Measurements from ENCODE around the gene CNTN1. TPM values are rescaled to one million over a fixed set of nuclear protein-coding genes. Genes with fewer than 3 reads are reported as not detected.
"Not testable (repeated sequence)": the region's sequence is repeated elsewhere in the genome, so short reads cannot be mapped to it uniquely, and the experiment has no call there.

CNTN1 gene
- total RNA-seq, 2 experiments from 2014 or later: not detected

DNA sequence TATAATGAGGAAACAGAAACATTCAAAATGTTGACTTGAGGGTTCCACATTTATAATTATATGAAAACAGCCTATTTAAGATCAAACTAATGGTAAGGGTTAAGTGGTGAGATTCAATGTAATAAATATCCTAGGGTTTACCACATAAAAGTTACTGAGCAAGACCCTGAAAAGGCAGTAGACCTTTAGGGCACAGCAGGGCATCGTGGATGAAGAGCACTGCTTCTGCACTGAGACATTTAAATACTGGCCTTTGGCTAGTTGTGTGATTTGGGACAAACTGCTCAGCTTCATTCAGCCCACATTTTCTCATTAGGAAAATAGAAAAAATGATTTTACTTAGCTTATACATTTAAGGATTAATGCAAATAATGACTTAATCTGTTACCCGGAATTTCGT, 42.0 kb downstream of the CNTN1 start:
- intact Hi-C loops (cut with DNase I, micrococcal nuclease): no loop called here
- no peak overlapping the region for H3K27ac Mint-ChIP-seq
- no peaks in the 10 kb centered on the region for H3K27me3 ChIP-seq (ENCODE audit: control insufficient read depth in 1 of 2, insufficient read depth in 2 of 2, low read length in 2 of 2)
- H3K36me3 Mint-ChIP-seq (ENCODE audit: low read depth): no peaks in the 10 kb centered on the region
- no peaks in the 10 kb centered on the region for H3K9me3 Mint-ChIP-seq
- H3K27ac ChIP-seq (ENCODE audit: low read depth in 1 of 2, low read length in 2 of 2): no peak overlapping the region
- H3K27me3 Mint-ChIP-seq: no peaks in the 10 kb centered on the region
- ATAC-seq (ENCODE audit: poor library complexity) (no peak), DNase-seq (no peak)
- no peaks in the 10 kb centered on the region for H3K4me1 ChIP-seq (ENCODE audit: insufficient read depth, low read length)
- no peak overlapping the region for H3K4me3 ChIP-seq (ENCODE audit: low read length)
- no peaks in the 10 kb centered on the region for H3K36me3 ChIP-seq (ENCODE audit: insufficient read depth, low read length)
- H3K4me3 Mint-ChIP-seq: no peak overlapping the region
- H3K4me1 Mint-ChIP-seq (ENCODE audit: low read depth): no peaks in the 10 kb centered on the region
- TF ChIP-seq, protein P1, sequence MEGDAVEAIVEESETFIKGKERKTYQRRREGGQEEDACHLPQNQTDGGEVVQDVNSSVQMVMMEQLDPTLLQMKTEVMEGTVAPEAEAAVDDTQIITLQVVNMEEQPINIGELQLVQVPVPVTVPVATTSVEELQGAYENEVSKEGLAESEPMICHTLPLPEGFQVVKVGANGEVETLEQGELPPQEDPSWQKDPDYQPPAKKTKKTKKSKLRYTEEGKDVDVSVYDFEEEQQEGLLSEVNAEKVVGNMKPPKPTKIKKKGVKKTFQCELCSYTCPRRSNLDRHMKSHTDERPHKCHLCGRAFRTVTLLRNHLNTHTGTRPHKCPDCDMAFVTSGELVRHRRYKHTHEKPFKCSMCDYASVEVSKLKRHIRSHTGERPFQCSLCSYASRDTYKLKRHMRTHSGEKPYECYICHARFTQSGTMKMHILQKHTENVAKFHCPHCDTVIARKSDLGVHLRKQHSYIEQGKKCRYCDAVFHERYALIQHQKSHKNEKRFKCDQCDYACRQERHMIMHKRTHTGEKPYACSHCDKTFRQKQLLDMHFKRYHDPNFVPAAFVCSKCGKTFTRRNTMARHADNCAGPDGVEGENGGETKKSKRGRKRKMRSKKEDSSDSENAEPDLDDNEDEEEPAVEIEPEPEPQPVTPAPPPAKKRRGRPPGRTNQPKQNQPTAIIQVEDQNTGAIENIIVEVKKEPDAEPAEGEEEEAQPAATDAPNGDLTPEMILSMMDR (IDR thresholded peaks at IDR 0.05): no peak
- H3K9me3 ChIP-seq (ENCODE audit: control insufficient read depth in 1 of 2, insufficient read depth in 1 of 2, low read length in 2 of 2): no peaks in the 10 kb centered on the region
- CTCF ChIA-PET: no interaction called here
- POLR2A ChIA-PET: no interaction called here

DNA sequence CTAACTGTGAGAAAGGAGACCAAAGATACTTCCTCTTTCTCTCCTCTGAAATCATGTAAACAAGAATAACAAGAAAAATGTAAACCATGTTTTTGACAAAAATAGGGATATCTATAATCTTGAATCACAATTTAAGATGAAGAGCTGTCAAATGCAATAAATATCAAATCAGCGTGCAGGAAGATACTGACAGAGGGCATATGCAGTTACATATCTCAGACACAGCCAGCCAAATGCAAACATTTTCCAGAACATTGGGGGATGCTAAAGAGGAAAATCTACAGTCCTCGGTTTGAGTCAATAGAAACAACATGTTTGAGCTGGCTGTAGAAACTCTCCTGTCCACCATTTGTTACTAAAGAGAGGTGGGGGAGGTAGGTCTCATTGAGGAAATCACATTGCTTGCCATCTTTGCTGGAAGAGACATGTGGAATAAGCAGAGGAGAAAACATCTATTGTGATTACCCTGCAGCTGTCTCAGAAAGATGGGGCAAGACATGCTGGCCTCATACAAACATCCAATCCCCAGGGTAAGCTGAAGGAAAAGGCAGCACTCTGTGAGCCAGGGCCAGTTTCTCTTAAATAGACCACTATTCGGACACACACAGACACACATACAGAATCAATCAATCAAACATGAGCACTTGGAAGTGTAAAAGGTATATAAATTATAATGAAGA, 43.5 kb downstream of the CNTN1 start:
- ATAC-seq (ENCODE audit: poor library complexity): no peak
- no peak overlapping the region for H3K27ac Mint-ChIP-seq
- POLR2A ChIA-PET: no interaction called here
- Histone ChIP-seq H3K9me3 (ENCODE audit: control insufficient read depth in 1 of 2, insufficient read depth in 1 of 2, low read length in 2 of 2) (no peaks in the 10 kb centered on the region), H3K36me3 (ENCODE audit: insufficient read depth, low read length) (no peaks in the 10 kb centered on the region), H3K4me1 (ENCODE audit: insufficient read depth, low read length) (no peaks in the 10 kb centered on the region), H3K27ac (ENCODE audit: low read depth in 1 of 2, low read length in 2 of 2) (no peak overlapping the region), H3K27me3 (ENCODE audit: control insufficient read depth in 1 of 2, insufficient read depth in 2 of 2, low read length in 2 of 2) (no peaks in the 10 kb centered on the region), H3K4me3 (ENCODE audit: low read length) (no peak overlapping the region)
- TF ChIP-seq, protein P1 (IDR thresholded peaks at IDR 0.05): no peak
- H3K27me3 Mint-ChIP-seq: no peaks in the 10 kb centered on the region
- no peaks in the 10 kb centered on the region for H3K4me1 Mint-ChIP-seq (ENCODE audit: low read depth)
- intact Hi-C loops (cut with DNase I, micrococcal nuclease): no loop called here
- CTCF ChIA-PET: no interaction called here
- no peak for DNase-seq
- H3K36me3 Mint-ChIP-seq (ENCODE audit: low read depth): no peaks in the 10 kb centered on the region
- no peaks in the 10 kb centered on the region for H3K9me3 Mint-ChIP-seq
- no peak overlapping the region for H3K4me3 Mint-ChIP-seq

DNA sequence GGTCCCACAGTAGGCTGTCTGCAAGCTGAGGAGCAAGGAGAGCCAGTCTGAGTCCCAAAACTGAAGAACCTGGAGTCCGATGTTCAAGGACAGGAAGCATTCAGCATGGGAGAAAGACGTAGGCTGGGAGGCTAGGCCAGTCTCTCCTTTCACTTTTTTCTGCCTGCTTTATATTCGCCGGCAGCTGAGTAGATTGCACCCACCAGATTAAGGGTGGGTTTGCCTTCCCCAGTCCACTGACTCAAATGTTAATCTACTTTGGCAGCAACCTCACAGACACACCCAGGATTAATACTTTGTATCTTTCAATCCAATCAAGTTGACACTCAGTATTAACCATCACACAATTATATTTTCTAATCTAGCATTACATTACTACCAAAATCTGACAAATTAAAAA, 45.2 kb downstream of the CNTN1 start:
- H3K27me3 ChIP-seq (ENCODE audit: control insufficient read depth in 1 of 2, insufficient read depth in 2 of 2, low read length in 2 of 2); H3K36me3 ChIP-seq (ENCODE audit: insufficient read depth, low read length); CTCF ChIA-PET; H3K4me3 ChIP-seq (ENCODE audit: low read length); H3K27ac Mint-ChIP-seq; DNase-seq; H3K4me3 Mint-ChIP-seq; H3K27me3 Mint-ChIP-seq; POLR2A ChIA-PET; ATAC-seq (ENCODE audit: poor library complexity); intact Hi-C loops (cut with DNase I, micrococcal nuclease); H3K36me3 Mint-ChIP-seq (ENCODE audit: low read depth); H3K4me1 Mint-ChIP-seq (ENCODE audit: low read depth); H3K9me3 ChIP-seq (ENCODE audit: control insufficient read depth in 1 of 2, insufficient read depth in 1 of 2, low read length in 2 of 2); H3K9me3 Mint-ChIP-seq; H3K4me1 ChIP-seq (ENCODE audit: insufficient read depth, low read length); H3K27ac ChIP-seq (ENCODE audit: low read depth in 1 of 2, low read length in 2 of 2): not testable (repeated sequence)

DNA sequence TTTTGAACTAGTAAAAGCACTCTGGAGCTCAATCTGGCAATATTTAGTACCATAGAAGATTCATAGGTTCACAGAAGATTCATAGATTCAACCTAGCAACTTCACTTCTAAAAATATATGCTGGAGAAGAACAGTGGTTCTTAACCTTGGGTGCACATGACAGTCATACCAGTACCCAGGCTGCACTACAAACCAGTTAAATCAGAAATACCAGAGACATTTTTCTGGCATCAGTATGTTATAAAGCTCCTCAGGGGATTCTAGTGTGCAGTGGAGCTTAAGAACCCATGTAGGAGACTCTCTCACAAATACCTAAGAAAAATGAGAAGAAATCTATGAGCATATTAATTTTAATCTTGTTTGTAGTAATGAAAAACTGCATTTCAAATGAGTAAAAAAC, 46.6 kb downstream of the CNTN1 start:
- ChIA-PET POLR2A (no interaction called here), CTCF (no interaction called here)

More for the DNA sequence above, 46.6 kb downstream of the CNTN1 start:
- Mint-ChIP-seq H3K36me3 (ENCODE audit: low read depth) (no peaks in the 10 kb centered on the region), H3K9me3 (peaks cover 2% of the 10 kb centered on the region), H3K27me3 (no peaks in the 10 kb centered on the region), H3K27ac (no peak overlapping the region), H3K4me1 (ENCODE audit: low read depth) (no peaks in the 10 kb centered on the region), H3K4me3 (no peak overlapping the region)
- no peaks in the 10 kb centered on the region for H3K4me1 ChIP-seq (ENCODE audit: insufficient read depth, low read length)
- H3K4me3 ChIP-seq (ENCODE audit: low read length): no peak overlapping the region
- H3K27ac ChIP-seq (ENCODE audit: low read depth in 1 of 2, low read length in 2 of 2): no peak overlapping the region
- no peaks in the 10 kb centered on the region for H3K27me3 ChIP-seq (ENCODE audit: control insufficient read depth in 1 of 2, insufficient read depth in 2 of 2, low read length in 2 of 2)
- intact Hi-C loops (cut with DNase I, micrococcal nuclease): no loop called here
- DNase-seq (no peak), ATAC-seq (ENCODE audit: poor library complexity) (no peak)
- H3K36me3 ChIP-seq (ENCODE audit: insufficient read depth, low read length): no peaks in the 10 kb centered on the region
- TF ChIP-seq, protein P1 (IDR thresholded peaks at IDR 0.05): no peak
- no peaks in the 10 kb centered on the region for H3K9me3 ChIP-seq (ENCODE audit: control insufficient read depth in 1 of 2, insufficient read depth in 1 of 2, low read length in 2 of 2)
